Motor neuron (in vitro differentiated cells): Measurements from ENCODE around the gene GID4. TPM values are rescaled to one million over a fixed set of nuclear protein-coding genes. Genes with fewer than 3 reads are reported as not detected.

ENCODE experiments used
- ATAC-seq, 8 experiments: fragments of 200-7000 bp; cut with Tn5 transposase; replicated peaks in 6 of 8; 2 replicates each; pipeline ENCODE4 v1.8.0; 2021; ENCODE audit warnings: mild to moderate bottlenecking in 8 of 8, moderate library complexity in 8 of 8
- H3K27ac ChIP-seq, 2 donors: fragments of 250-450 bp; sonication (Bioruptor Pico); 2 replicates each; pipeline ENCODE4 v1.9.0; 2021; ENCODE audit warnings: antibody characterized with exemption in 2 of 2, mild to moderate bottlenecking in 2 of 2, moderate library complexity in 1 of 2
- H3K4me1 ChIP-seq, 2 donors: fragments of 250-450 bp; sonication (Bioruptor Pico); replicated peaks in 1 of 2; 2 replicates each; pipeline ENCODE4 v1.6.1; 2021; ENCODE audit warnings: antibody characterized with exemption in 2 of 2, mild to moderate bottlenecking in 2 of 2, moderate library complexity in 1 of 2
- H3K4me3 ChIP-seq, 5 donors: fragments of 250-450 bp; sonication (Bioruptor Pico); 2 replicates each; pipeline ENCODE4 v1.9.0; 2021; ENCODE audit warnings: antibody characterized with exemption in 5 of 5, mild to moderate bottlenecking in 5 of 5, moderate library complexity in 4 of 5
- WGBS, 10 experiments: fragments of 450-650 bp; shearing (Covaris generic); methylation state at CpG; one replicate each; pipeline ENCODE4 v1.0.0; 2022; 5-methylcytosine and 5-hydroxymethylcytosine counted together
- in situ Hi-C, 9 experiments: fragments of 400-800 bp; cut with MboI; loops; one replicate each; pipeline ENCODE4 v1.15.0; 2021; ENCODE audit warnings: low sequenced_read_pairs in 9 of 9, low pct_unique_long_range_greater_than_20kb in 2 of 9; ENCODE audit not compliant: unreplicated experiment in 9 of 9
- total RNA-seq, 8 experiments: library from RNA; unstranded; fragments of 300-600 nt; gene quantifications; 2 replicates each; pipeline versions ENCODE4 v1.2.3 to v1.2.4, GENCODE V29; 2022

The GID4 gene
- total RNA-seq, 8 experiments from 2014 or later: 6.0 to 13.0 (median 8.2) TPM

- 68 to 100% (median 90%) methylated on average over 1 to 6 of the region's 6 CpGs; no CpG with 5 or more reads in 1 of the 10 experiments for WGBS, 10 experiments
Measured at GRCh38 chr17:18037486-18037885, 1.7 kb upstream of the GID4 start.

DNA sequence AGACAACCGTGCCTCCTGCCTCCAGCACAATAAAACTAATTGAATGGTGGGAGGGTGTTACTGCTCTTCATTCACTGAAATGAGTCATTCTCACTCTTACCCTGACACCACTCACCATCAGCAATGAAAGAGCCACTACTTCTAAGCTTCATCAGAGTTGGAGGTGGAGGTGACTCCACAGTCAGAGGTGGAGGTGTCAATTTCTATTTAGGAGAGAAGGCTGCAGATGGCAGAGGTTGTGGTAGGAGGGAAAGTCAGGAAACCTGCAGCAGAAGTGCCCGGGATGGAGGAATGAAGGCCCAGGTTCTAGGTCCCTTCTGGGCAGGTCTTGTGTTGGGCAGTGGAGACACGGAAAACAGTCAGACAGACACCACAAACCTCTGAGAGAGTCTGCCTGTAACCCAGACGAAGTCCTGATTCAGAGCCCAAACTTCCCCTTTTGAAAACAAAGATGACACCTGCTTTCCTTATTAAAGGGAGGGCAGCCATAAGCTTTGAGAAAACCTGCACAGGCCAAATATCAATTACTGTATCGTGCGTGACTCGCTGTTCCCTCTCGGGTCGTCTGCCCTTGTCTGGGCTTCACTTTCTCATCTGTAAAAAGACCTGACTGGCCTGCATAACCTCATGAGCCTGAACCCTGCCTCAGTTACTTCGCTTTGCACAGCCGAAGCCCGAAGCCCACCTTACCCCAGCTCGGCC lies 908 bp upstream of the GID4 start:
- in situ Hi-C loops: loop anchor here in 6 of 9 experiments (10.0 to 25.0 kb wide), 4 partner anchors 143 to 676 kb away; partner anchors contain the start of gene RAI1 (in 4 of the 6)
- Histone ChIP-seq H3K4me1 (peaks cover 13 to 16% of the 10 kb centered on the region in 2 donors), H3K4me3 (peak overlapping the region; percentile 52 to 82 (median 57)), H3K27ac (peak overlapping the region in 1 of 2 donors; percentile 44)
- WGBS, 10 experiments: 0 to 25% (median 15%) methylated on average over 1 to 9 of the region's 13 CpGs; no CpG with 5 or more reads in 4 of the 10 experiments
- ATAC-seq: peak in 1 of 8 experiments; percentile 1

More at GRCh38 chr17:18037486-18037885, 1.7 kb upstream of the GID4 start:
- Histone ChIP-seq H3K27ac (no peak overlapping the region), H3K4me3 (no peak overlapping the region), H3K4me1 (peaks cover 13 to 16% of the 10 kb centered on the region in 2 donors)
- in situ Hi-C loops: loop anchor here in 6 of 9 experiments (10.0 to 25.0 kb wide), 4 partner anchors 143 to 675 kb away; partner anchors contain the start of gene RAI1 (in 4 of the 6)
- no peak for ATAC-seq

DNA sequence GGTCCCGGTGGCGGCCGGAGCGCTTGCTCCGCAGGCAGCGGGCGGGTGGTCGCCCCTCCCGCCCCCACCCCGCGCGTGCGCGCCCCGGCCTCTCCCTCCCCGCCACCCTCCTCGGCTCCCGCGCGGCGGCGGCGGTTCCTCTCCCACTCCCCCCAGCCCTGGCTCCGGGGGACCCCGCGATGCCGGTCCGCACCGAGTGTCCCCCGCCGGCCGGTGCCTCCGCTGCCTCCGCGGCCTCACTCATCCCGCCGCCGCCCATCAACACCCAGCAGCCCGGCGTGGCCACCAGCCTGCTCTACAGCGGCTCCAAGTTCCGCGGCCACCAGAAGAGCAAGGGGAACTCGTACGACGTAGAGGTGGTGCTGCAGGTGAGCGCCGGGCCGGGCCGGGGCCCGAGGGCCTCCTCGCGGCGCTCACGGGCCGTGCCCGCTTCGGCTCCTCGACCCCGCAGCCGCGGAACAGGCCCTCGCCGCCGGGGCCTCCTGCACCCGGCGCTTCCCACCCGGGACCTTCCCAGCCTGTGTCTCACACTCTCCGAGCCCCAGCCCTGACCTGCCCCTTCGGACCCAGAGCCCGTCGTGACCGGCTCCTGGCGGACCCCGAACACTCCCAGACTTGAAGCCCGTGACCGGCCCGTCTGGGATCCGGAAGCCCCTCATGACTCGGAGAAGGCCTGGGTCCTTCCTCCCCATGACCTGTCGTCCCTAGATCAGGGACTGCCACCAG lies 490 bp downstream of the GID4 start:
- 0% methylated on average over 2 to 5 of the region's 81 CpGs; no CpG with 5 or more reads in 7 of the 10 experiments for WGBS, 10 experiments
- Histone ChIP-seq H3K27ac (peak overlapping the region; percentile 28 to 65), H3K4me1 (peaks cover 13 to 16% of the 10 kb centered on the region in 2 donors), H3K4me3 (peak overlapping the region; percentile 52 to 82 (median 57))
- peak in 6 of 8 experiments; percentile 3 to 57 (median 22) for ATAC-seq
- in situ Hi-C loops: loop anchor here in 6 of 9 experiments (10.0 to 25.0 kb wide), 4 partner anchors 145 to 677 kb away; partner anchors contain the start of gene RAI1 (in 4 of the 6)

DNA sequence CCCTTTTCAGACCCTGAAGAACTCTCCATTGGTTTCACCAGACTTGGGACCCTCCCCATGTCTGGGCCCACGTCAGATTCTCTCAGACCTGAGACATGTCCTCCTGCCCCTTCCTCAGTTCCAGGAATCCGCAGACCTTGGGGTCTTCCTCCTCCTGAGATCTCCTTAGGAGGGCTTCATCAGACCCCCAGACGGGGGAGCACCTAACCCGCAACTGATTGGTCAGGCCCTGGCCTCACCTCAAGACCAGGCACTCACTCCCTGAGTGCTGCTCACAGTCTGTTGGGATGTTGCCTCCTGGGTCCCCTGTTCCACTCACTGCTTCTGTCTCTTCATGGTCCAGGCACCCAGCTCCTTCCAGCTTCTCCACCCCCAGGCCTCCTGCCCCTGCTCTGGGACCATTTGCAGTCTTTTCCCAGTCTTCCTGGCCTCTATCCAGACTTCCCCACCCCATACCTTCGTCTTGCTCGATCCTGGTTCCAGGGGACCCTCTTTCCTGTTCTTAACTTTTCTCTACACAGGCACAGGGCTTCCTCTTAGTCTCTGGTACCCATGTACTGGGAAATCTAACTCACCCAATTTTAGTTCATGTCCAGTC lies 1.2 kb downstream of the GID4 start:
- 5 to 83% (median 47%) methylated on average over 2 to 3 of the region's 6 CpGs; no CpG with 5 or more reads in 5 of the 10 experiments for WGBS, 10 experiments
- Histone ChIP-seq H3K4me3 (peak overlapping the region; percentile 52 to 82 (median 57)), H3K4me1 (peaks cover 13 to 16% of the 10 kb centered on the region in 2 donors), H3K27ac (no peak overlapping the region)
- in situ Hi-C loops: loop anchor here in 5 of 9 experiments (25.0 kb wide), 3 partner anchors 153 to 678 kb away; partner anchors contain the start of gene RAI1 (in 4 of the 5)
- no peak for ATAC-seq

DNA sequence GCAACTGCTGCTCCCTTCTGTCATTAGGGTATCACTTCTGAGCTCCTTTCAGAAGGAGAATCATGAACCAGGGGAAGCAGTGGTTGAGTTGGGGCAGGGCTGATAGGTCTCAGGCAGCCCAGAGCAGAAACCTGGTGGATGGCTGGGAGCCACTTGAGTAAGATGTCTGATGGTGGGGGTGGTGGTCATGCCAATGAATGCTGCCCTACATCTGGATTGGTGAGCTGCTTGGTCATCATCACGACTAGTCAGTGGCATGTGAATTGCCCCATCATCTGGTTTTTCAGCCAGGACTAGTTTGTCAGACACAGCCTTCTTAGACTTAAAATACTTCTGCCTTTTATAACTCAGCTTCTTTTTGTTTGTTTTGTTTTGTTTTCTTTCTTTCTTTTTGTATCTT lies 2.6 kb downstream of the GID4 start:
- no peak for ATAC-seq
- Histone ChIP-seq H3K4me3 (no peak overlapping the region), H3K27ac (no peak overlapping the region), H3K4me1 (peaks cover 13 to 16% of the 10 kb centered on the region in 2 donors)
- in situ Hi-C loops: loop anchor here in 5 of 9 experiments (25.0 kb wide), 3 partner anchors 154 to 679 kb away; partner anchors contain the start of gene RAI1 (in 4 of the 5)
- 10 to 86% (median 57%) methylated on average over 1 of the region's 1 CpG; no CpG with 5 or more reads in 3 of the 10 experiments for WGBS, 10 experiments

GRCh38 chr17:18042983-18043382 lies 3.8 kb downstream of the GID4 start:
- no peak overlapping the region for H3K4me3 ChIP-seq
- 60 to 97% (median 87%) methylated on average over 2 to 5 of the region's 8 CpGs; no CpG with 5 or more reads in 1 of the 10 experiments for WGBS, 10 experiments
- no peak for ATAC-seq
- no peak overlapping the region for H3K27ac ChIP-seq
- in situ Hi-C loops: loop anchor here in 5 of 9 experiments (25.0 kb wide), 3 partner anchors 156 to 681 kb away; partner anchors contain the start of gene RAI1 (in 4 of the 5)
- peaks cover 11 to 12% of the 10 kb centered on the region in 2 donors for H3K4me1 ChIP-seq

DNA sequence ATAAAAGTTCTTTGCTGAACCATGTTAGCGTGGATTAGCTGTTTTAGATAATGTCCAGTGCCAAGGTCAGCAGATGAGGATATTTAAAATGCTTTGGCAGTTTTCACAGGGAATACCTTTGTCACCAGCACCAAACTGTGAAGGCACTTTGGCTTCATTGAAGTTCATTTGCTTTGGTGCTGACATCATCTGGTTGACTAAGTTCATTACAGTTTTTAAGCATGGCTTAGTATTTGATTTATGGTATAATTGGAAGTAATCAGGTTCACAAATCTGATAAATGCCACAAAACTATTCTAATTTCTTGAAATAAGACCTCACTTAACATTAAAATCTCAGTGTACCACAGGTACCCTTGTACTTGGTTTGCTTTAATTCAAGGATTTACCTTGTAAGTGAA lies 4.3 kb downstream of the GID4 start:
- 30 to 100% (median 93%) methylated on average over 1 of the region's 1 CpG; no CpG with 5 or more reads in 4 of the 10 experiments for WGBS, 10 experiments
- Histone ChIP-seq H3K4me1 (peaks cover 8 to 10% of the 10 kb centered on the region in 2 donors), H3K27ac (no peak overlapping the region), H3K4me3 (no peak overlapping the region)
- in situ Hi-C loops: loop anchor here in 5 of 9 experiments (25.0 kb wide), 3 partner anchors 156 to 681 kb away; partner anchors contain the start of gene RAI1 (in 4 of the 5)
- ATAC-seq: no peak

- in situ Hi-C loops: loop anchor here in 5 of 9 experiments (25.0 kb wide), 3 partner anchors 157 to 682 kb away; partner anchors contain the start of gene RAI1 (in 4 of the 5)
- no peak for ATAC-seq
- Histone ChIP-seq H3K27ac (no peak overlapping the region), H3K4me1 (peaks cover 8 to 10% of the 10 kb centered on the region in 2 donors), H3K4me3 (no peak overlapping the region)
- WGBS, 10 experiments: 75 to 100% (median 86%) methylated on average over 1 to 3 of the region's 3 CpGs; no CpG with 5 or more reads in 7 of the 10 experiments
Measured at GRCh38 chr17:18044609-18045008, 5.4 kb downstream of the GID4 start.

DNA sequence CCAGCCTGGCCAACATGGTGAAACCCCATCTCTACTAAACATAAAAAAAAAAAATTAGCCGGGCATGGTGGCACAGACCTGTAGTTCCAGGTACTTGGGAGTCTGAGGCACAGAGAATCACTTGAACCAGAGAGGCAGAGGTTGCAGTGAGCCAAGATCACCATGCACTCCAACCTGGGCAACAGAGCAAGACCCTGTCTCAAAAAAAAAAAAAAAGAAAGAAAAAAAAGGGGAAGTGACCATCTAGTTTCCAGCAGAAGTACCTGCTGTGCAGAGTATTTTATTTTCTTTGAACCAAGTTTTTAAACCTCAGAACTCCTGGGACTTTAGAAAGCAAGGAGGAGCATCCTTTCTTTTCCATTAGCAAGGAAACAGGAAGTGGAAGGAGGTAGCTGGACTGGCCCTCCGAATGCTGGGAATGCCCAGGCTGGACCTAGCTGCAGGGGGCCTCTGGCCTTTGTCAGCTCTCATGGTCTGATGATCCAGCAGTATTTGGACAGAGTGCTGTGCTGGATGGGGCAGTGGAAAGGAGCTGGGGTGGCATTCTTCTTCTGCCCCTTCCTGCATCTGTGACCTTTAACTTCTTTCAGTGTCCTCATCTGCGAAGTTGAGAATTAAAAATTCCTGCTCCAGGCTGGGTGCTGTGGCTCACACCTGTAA lies 6.6 kb downstream of the GID4 start:
- ATAC-seq: no peak
- Histone ChIP-seq H3K4me3 (no peak overlapping the region), H3K4me1 (peaks cover 2 to 3% of the 10 kb centered on the region in 2 donors), H3K27ac (no peak overlapping the region)
- 75 to 100% (median 100%) methylated on average over 1 to 2 of the region's 3 CpGs; no CpG with 5 or more reads in 1 of the 10 experiments for WGBS, 10 experiments
- in situ Hi-C loops: loop anchor here in 5 of 9 experiments (25.0 kb wide), 3 partner anchors 159 to 684 kb away; partner anchors contain the start of gene RAI1 (in 4 of the 5)

DNA sequence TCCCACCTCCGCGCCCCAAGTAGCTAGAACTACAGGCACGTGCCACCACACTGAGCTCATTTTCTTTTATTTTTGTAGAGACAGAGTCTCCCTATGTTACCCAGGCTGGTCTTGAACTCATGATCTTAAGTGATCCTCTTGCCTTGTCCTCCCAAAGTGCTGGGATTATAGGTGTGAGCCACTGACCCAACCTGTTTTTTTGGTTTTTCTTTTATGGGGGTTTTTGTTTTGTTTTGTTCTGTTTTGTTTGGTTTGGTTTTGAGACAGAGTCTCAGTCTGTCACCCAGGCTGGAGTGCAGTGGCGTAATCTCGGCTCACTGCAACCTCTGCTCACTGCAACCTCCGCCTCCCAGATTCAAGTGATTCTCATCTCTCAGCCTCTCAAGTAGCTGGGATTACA lies 16.4 kb downstream of the GID4 start:
- no peak overlapping the region for H3K27ac ChIP-seq
- in situ Hi-C loops: no loop called here

GRCh38 chr17:18056214-18056613 lies 17.0 kb downstream of the GID4 start:
- in situ Hi-C loops: no loop called here
- no peak for ATAC-seq
- Histone ChIP-seq H3K27ac (no peak overlapping the region), H3K4me1 (no peaks in the 10 kb centered on the region), H3K4me3 (no peak overlapping the region)
- WGBS, 10 experiments: 70 to 100% (median 100%) methylated on average over 1 to 3 of the region's 3 CpGs; no CpG with 5 or more reads in 1 of the 10 experiments

More for the DNA sequence above, 16.4 kb downstream of the GID4 start:
- WGBS, 10 experiments: 97 to 100% (median 100%) methylated on average over 1 to 6 of the region's 6 CpGs; no CpG with 5 or more reads in 2 of the 10 experiments
- no peak for ATAC-seq
- Histone ChIP-seq H3K4me1 (no peaks in the 10 kb centered on the region), H3K4me3 (no peak overlapping the region)
